B cell (primary cell): ENCODE data around the gene KAZN. TPM values are rescaled to one million over a fixed set of nuclear protein-coding genes. Genes with fewer than 3 reads are reported as not detected.

Experiments used
- ATAC-seq: fragments of 200-7000 bp; cut with Tn5 transposase; one replicate; pipeline ENCODE4 v1.10.0; 2021; ENCODE audit warnings: low read depth, mild to moderate bottlenecking, moderate number of reproducible peaks, moderate library complexity
- CTCF ChIA-PET: fragments of 350-600 bp; sonication (Branson Sonifier 250); formaldehyde crosslinking; loops from one replicate; lab custom pipeline; 2021; ENCODE audit warnings: antibody characterized with exemption, inconsistent platforms; lab: Charles Lee
- POLR2A ChIA-PET: fragments of 350-600 bp; sonication (Branson Sonifier 250); formaldehyde crosslinking; loops from one replicate; lab custom pipeline; 2021; ENCODE audit warnings: antibody characterized with exemption; lab: Charles Lee
- DNase-seq: peaks from one replicate; pipeline ENCODE4 v3.0.0; 2013
- H2AFZ ChIP-seq: 2 replicates; pipeline ENCODE4 v1.6.1; 2012; ENCODE audit warnings: mild to moderate bottlenecking, low read depth, low read length; ENCODE audit not compliant: insufficient read depth, poor library complexity, severe bottlenecking
- H3K27ac ChIP-seq, 2 donors: 1 replicate in 1 of 2; 2 replicates in 1 of 2; pipeline ENCODE4 v1.5.1; 2012 to 2013; ENCODE audit warnings: low read length in 2 of 2, mild to moderate bottlenecking in 2 of 2, moderate library complexity in 1 of 2
- H3K27me3 ChIP-seq, 4 experiments: fragments of 200-600 bp in 1 of 4; sonication (generic) in 1 of 4; replicated peaks in 1 of 4; 1 replicate in 2 of 4; 2 replicates in 2 of 4; pipeline versions ENCODE4 v1.6.1 to v1.7.0; 2013 to 2016; ENCODE audit warnings: low read length in 3 of 4, mild to moderate bottlenecking in 2 of 4, mixed read lengths in 1 of 4, moderate library complexity in 1 of 4; ENCODE audit not compliant: insufficient read depth in 4 of 4, control insufficient read depth in 3 of 4; ENCODE audit errors: control extremely low read depth in 1 of 4
- H3K36me3 ChIP-seq, 2 experiments: replicated peaks in 1 of 2; 1 replicate in 1 of 2; 2 replicates in 1 of 2; pipeline versions ENCODE4 v1.6.1 to v1.7.1; 2013; ENCODE audit warnings: low read length in 1 of 2; ENCODE audit not compliant: insufficient read depth in 2 of 2, control insufficient read depth in 1 of 2; ENCODE audit errors: control extremely low read depth in 1 of 2, extremely low read depth in 1 of 2
- H3K4me1 ChIP-seq, 2 donors: fragments of 200-600 bp in 1 of 2; sonication (generic) in 1 of 2; 1 replicate in 1 of 2; 2 replicates in 1 of 2; pipeline versions ENCODE4 v1.5.1 to v1.6.1; 2013 to 2017; ENCODE audit warnings: low read length in 2 of 2; ENCODE audit not compliant: control insufficient read depth in 2 of 2, insufficient read depth in 2 of 2
- H3K4me2 ChIP-seq: replicated peaks from 2 replicates; pipeline ENCODE3; 2012; ENCODE audit warnings: mild to moderate bottlenecking, low read depth, low read length; ENCODE audit not compliant: poor library complexity, severe bottlenecking
- H3K4me3 ChIP-seq, 5 experiments: fragments of 200-600 bp in 1 of 5; sonication (generic) in 1 of 5; 1 replicate in 3 of 5; 2 replicates in 2 of 5; pipeline versions ENCODE4 v1.5.1 to v1.7.0; 2011 to 2016; ENCODE audit warnings: low read length in 4 of 5, mild to moderate bottlenecking in 4 of 5, low read depth in 2 of 5, control low read depth in 1 of 5, moderate library complexity in 1 of 5; ENCODE audit not compliant: insufficient read depth in 1 of 5; ENCODE audit errors: control extremely low read depth in 1 of 5, extremely low read depth in 1 of 5
- H3K79me2 ChIP-seq: fragments of 200-600 bp; sonication (generic); one replicate; pipeline ENCODE4 v1.6.0; 2016; ENCODE audit warnings: low read length; ENCODE audit not compliant: control insufficient read depth, insufficient read depth
- H3K9ac ChIP-seq: fragments of 200-600 bp; sonication (generic); 2 replicates; pipeline ENCODE4 v1.6.1; 2017; ENCODE audit warnings: mild to moderate bottlenecking, low read length, moderate library complexity
- H3K9me3 ChIP-seq, 3 donors: one replicate each; pipeline versions ENCODE4 v1.6.1 to v1.7.1; 2013; ENCODE audit warnings: low read length in 2 of 3; ENCODE audit not compliant: control insufficient read depth in 2 of 3, insufficient read depth in 1 of 3; ENCODE audit errors: control extremely low read depth in 1 of 3
- H4K20me1 ChIP-seq: 2 replicates; pipeline ENCODE4 v1.6.0; 2012; ENCODE audit warnings: mild to moderate bottlenecking, low read length; ENCODE audit not compliant: insufficient read depth, control insufficient read depth, poor library complexity, severe bottlenecking
- H3K27ac Mint-ChIP-seq: one replicate; pipeline ENCODE4 v1.8.0; 2021; ENCODE audit warnings: mixed read lengths
- H3K27me3 Mint-ChIP-seq: one replicate; pipeline ENCODE4 v1.8.0; 2021; ENCODE audit warnings: mixed read lengths
- H3K4me1 Mint-ChIP-seq: one replicate; pipeline ENCODE4 v1.8.0; 2021; ENCODE audit warnings: mixed read lengths
- H3K4me3 Mint-ChIP-seq: one replicate; pipeline ENCODE4 v1.8.0; 2021; ENCODE audit warnings: mixed read lengths
- H3K9me3 Mint-ChIP-seq: one replicate; pipeline ENCODE4 v1.8.0; 2022; ENCODE audit warnings: mixed read lengths; ENCODE audit not compliant: insufficient read depth
- EZH2 ChIP-seq: IDR thresholded peaks from 2 replicates; pipeline ENCODE4 v1.6.1; 2012; ENCODE audit warnings: borderline replicate concordance, low read depth, mild to moderate bottlenecking, moderate library complexity, low read length; ENCODE audit not compliant: insufficient read depth, poor library complexity, severe bottlenecking
- WGBS: methylation state at CpG from one replicate; pipeline ENCODE4 v1.1.5; 2013; ENCODE audit warnings: missing lambda C conversion rate; ENCODE audit not compliant: insufficient coverage; 5-methylcytosine and 5-hydroxymethylcytosine counted together
- intact Hi-C: fragments of 100-400 bp; cut with micrococcal nuclease; formaldehyde crosslinking; loops from one replicate; pipeline ENCODE4 v1.10.0; 2022
- polyA plus RNA-seq: library from polyadenylated mRNA; depleted of rRNA; stranded (reverse); fragments of >200 nt; gene quantifications from 2 replicates; pipeline ENCODE4 v1.2.3, GENCODE V29; 2012
- total RNA-seq, 2 donors: library from RNA; stranded (reverse); fragments of 120-200 nt in 1 of 2; gene quantifications; 1 replicate in 1 of 2; 2 replicates in 1 of 2; pipeline versions ENCODE4 v1.2.3 to v1.2.4, GENCODE V29; 2013 to 2022
- TF ChIP-seq, protein P1 (sequence below): fragments of 200-600 bp; IDR thresholded peaks from one replicate; pipeline ENCODE4 v1.8.0; 2022; ENCODE audit warnings: antibody characterized with exemption, mild to moderate bottlenecking

The KAZN gene
- total and polyA plus RNA-seq, 2 donors (not counting 1 experiment from before 2014, with no cell fraction given): 0.13 to 0.39 TPM

DNA sequence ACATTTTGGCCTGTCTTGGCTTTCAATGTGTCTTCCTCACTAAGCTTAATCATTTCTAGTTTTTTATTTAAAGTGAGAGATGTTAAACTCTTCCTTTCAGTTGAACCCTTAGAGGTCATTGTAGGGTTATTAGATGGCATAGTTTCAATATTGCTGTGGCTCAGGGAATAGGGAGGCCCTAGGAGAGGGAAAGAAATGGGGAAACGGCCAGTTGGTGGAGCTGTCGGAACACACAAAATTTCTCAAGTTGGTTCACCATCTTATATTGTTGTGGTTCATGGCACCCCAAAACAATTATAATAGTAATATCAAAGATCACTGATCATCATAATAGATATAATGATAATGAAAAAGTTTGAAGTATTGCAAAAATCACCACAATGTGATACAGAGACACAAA lies 31.4 kb upstream of the KAZN start:
- Histone ChIP-seq H3K27me3 (peaks cover 0 to 7% (median 0%) of the 10 kb centered on the region in 4 experiments), H3K27ac (no peak overlapping the region), H3K36me3 (no peaks in the 10 kb centered on the region), H3K4me1 (no peaks in the 10 kb centered on the region), H3K4me3 (no peak overlapping the region), H3K9ac (no peak overlapping the region), H3K4me2 (no peak overlapping the region), H3K9me3 (peaks cover 0 to 4% (median 2%) of the 10 kb centered on the region in 3 donors), H4K20me1 (no peaks in the 10 kb centered on the region), H2AFZ (no peak overlapping the region), H3K79me2 (no peaks in the 10 kb centered on the region)
- intact Hi-C loops: no loop called here
- ATAC-seq (no peak), DNase-seq (no peak)
- no peak for TF ChIP-seq EZH2
- TF ChIP-seq, protein P1, sequence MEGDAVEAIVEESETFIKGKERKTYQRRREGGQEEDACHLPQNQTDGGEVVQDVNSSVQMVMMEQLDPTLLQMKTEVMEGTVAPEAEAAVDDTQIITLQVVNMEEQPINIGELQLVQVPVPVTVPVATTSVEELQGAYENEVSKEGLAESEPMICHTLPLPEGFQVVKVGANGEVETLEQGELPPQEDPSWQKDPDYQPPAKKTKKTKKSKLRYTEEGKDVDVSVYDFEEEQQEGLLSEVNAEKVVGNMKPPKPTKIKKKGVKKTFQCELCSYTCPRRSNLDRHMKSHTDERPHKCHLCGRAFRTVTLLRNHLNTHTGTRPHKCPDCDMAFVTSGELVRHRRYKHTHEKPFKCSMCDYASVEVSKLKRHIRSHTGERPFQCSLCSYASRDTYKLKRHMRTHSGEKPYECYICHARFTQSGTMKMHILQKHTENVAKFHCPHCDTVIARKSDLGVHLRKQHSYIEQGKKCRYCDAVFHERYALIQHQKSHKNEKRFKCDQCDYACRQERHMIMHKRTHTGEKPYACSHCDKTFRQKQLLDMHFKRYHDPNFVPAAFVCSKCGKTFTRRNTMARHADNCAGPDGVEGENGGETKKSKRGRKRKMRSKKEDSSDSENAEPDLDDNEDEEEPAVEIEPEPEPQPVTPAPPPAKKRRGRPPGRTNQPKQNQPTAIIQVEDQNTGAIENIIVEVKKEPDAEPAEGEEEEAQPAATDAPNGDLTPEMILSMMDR: no peak
- Mint-ChIP-seq H3K4me3 (no peak overlapping the region), H3K27ac (no peak overlapping the region), H3K27me3 (peaks cover 10% of the 10 kb centered on the region), H3K4me1 (no peaks in the 10 kb centered on the region), H3K9me3 (no peaks in the 10 kb centered on the region)
- CTCF ChIA-PET: no interaction called here
- POLR2A ChIA-PET: no interaction called here
- WGBS: no CpG with 5 or more reads among the region's 2 CpGs

DNA sequence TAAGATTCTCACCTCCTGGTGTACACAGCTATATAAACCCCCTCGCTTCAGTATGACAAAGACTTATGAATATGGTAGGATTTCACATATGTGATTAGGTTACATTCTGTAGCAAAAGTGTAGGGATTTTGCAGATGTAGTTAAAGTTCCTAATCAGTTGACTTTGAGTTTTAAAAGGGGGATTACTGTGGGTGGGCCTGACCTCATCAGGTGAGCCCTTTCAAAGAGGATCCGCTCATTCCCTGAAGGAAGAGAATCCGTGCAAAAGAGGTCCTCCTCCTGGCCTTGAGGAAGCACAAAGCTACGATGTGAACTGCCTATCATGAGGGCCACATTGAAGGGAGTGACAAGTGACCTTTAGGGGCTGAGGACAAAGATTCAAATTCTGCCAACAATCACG lies 30.6 kb upstream of the KAZN start:
- peaks cover 10% of the 10 kb centered on the region for H3K27me3 Mint-ChIP-seq
- WGBS: 94% methylated on average over 4 of the region's 5 CpGs
- no peaks in the 10 kb centered on the region for H3K36me3 ChIP-seq
- intact Hi-C loops: no loop called here
- CTCF ChIA-PET: no interaction called here
- DNase-seq (no peak), ATAC-seq (no peak)
- no peak overlapping the region for H3K27ac Mint-ChIP-seq
- no peaks in the 10 kb centered on the region for H4K20me1 ChIP-seq
- TF ChIP-seq EZH2: no peak
- TF ChIP-seq, protein P1: no peak
- peaks cover 0 to 4% (median 2%) of the 10 kb centered on the region in 3 donors for H3K9me3 ChIP-seq
- H2AFZ ChIP-seq: no peak overlapping the region
- no peak overlapping the region for H3K4me3 ChIP-seq
- no peak overlapping the region for H3K9ac ChIP-seq
- POLR2A ChIA-PET: no interaction called here
- no peaks in the 10 kb centered on the region for H3K4me1 ChIP-seq
- H3K4me1 Mint-ChIP-seq: no peaks in the 10 kb centered on the region
- no peaks in the 10 kb centered on the region for H3K79me2 ChIP-seq
- peaks cover 0 to 7% (median 0%) of the 10 kb centered on the region in 4 experiments for H3K27me3 ChIP-seq
- H3K27ac ChIP-seq: no peak overlapping the region
- H3K9me3 Mint-ChIP-seq: no peaks in the 10 kb centered on the region
- no peak overlapping the region for H3K4me3 Mint-ChIP-seq
- H3K4me2 ChIP-seq: no peak overlapping the region
